Dedifferentiated amniotic fluid mesenchymal stem cell (primary cell): ENCODE data around the gene ZNF213.
"Not testable (repeated sequence)": the region's sequence is repeated elsewhere in the genome, so short reads cannot be mapped to it uniquely, and the experiment has no call there.

Experiments
- DNase-seq: peaks from one replicate; pipeline ENCODE4 v3.0.0-alpha.2; 2016; ENCODE audit errors: extremely low spot score

Gene ZNF213

DNA sequence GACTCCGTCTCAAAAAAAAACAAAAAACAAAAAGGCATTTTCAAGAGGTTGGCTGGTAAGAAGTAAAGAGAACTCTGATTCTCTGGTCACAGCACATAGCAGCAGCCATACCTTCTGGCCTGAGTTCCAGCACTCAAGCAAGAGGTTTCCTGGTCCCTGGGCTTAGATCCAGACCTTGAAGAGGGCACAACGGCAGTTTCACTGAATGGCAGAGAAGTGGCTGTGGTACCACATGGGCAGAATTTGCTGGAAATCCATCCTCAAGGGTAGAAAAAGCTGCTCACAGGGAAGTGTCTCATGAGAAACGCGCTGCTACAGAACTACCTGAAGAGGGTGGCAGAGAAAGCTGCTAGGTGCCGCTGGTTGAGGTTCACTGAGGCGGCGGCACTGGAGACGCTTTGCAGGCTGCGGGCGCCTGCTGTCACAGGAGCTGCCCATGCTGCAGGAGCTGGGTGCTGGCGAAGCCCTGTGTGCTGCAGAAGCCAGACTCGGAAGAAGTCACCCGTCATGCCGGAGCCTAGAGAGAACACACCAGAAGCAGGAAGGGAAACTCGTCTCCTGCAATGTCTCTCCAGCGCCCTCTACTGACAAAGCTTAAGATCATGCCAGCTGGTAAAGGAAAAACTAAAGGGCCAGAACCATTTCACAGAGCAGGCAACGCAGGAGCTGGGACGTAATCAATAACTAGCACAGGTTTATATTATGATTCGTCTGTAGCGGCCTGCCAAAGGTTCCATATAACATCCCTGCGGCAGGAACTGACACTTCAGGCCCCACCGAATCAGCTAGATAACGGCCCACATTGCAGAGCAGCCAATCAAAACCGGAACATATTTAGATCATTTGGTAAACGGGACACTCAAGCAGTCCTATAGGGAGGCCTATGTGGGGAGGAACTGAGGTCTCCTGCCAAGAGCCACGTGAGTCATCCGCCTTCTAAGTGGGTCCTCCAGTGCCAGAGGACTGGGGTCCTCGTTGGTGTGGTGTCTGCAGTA is 5.4 kb upstream of the ZNF213 start:
- DNase-seq: peak; percentile 79

DNA sequence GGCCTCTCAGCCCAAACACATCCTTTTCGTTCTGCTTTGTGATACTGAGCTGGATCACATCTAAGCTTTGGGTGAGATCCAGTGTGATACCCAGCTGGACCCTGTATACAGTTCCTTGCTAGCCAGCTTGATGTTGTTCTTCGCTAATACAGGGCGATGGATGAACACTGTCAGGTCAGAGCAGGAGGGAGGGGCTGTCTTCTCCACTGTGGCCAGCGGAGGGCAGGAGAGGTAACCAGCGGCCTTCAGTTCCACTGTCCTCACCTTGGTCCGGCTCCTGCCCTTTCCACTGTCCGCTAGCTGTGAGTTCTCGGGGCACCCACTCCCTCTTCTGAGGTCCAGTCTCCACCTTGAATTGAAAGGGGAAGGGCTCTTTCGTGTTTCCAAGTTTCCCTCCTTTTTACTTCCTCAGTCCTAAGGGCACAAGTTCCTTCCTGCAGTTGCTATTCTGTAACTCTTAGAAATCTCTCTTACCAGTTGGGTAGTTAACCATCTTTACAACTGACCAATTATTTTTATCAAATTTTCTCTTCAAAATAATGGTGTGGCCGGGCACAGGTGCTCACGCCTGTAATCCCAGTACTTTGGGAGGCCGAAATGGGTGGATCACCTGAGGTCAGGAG is 3.0 kb upstream of the ZNF213 start:
- DNase-seq: no peak

DNA sequence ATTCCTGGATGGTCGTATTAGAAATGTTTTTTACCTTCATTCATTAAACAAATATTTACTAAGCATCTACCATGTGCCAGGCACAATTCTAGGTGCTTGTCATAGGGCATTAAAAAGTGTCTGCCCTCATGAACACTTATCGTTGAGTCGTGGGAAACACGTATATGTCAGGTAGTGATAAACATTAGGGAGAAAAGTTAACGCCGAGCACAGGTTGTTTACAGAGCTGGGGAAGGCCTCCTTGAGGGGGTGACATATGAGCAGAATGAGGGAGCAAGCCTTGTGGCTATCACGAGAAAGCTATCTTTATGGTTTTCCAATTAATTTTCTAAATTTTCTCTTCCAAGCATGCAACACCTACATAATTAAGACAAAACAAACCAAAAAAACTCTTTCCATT is 985 bp upstream of the ZNF213 start:
- no peak for DNase-seq

DNA sequence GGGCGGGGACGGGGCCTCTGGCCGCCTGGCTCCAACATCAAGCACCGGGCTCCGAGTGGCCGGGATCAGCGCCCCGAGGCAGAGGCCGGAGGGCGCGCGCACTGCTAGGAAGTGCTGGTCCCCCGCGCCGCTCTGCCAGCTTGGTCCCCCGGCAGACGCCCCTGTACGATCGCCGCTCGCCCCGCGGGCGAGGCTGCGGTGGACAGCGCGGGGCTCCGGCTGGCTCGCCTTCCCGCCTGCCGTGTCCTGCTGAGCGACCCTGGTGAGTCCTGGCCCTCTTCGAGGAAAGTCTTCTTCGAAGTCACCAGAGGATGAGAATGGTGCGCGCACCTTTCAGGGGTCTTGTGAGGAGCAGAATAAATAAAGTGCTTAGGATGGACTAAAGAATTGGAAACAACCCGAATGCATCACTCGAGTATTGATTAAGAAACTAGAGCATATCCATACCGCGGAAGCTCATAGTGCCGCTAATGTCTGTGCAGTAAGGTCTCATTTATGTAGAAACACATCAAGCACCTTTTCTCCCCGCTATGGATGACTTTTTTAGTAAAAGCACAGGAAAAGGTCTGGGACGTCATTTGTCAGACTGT is 392 bp downstream of the ZNF213 start:
- no peak for DNase-seq

DNA sequence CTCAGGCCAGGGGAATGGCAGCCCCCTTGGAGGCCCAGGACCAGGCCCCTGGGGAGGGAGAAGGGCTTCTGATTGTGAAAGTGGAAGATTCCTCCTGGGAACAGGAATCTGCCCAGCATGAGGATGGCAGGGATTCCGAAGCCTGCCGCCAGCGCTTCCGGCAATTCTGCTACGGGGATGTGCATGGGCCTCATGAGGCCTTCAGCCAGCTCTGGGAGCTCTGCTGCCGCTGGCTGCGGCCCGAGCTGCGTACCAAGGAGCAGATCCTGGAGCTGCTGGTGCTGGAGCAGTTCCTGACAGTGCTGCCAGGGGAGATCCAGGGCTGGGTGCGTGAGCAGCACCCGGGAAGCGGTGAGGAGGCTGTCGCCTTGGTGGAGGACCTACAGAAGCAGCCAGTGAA is 2.4 kb downstream of the ZNF213 start:
- DNase-seq: no peak

DNA sequence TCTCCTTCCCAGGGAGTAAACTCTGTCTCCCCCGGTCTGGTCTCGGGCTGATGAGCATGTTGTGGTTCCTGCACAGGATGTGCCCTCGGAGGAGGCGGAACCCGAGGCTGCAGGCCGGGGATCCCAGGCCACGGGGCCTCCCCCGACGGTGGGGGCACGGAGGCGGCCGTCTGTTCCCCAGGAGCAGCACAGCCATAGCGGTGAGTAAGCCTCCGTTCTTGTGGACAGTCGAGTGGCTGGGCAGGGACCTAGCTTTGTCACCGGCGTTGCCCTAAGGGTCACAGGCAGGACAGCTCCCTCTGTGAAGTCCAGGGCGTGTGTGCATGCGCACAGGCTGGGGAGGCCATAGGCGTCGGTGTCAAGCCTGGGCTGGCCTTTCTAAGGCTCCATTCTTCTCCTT is 3.5 kb downstream of the ZNF213 start:
- DNase-seq: no peak

DNA sequence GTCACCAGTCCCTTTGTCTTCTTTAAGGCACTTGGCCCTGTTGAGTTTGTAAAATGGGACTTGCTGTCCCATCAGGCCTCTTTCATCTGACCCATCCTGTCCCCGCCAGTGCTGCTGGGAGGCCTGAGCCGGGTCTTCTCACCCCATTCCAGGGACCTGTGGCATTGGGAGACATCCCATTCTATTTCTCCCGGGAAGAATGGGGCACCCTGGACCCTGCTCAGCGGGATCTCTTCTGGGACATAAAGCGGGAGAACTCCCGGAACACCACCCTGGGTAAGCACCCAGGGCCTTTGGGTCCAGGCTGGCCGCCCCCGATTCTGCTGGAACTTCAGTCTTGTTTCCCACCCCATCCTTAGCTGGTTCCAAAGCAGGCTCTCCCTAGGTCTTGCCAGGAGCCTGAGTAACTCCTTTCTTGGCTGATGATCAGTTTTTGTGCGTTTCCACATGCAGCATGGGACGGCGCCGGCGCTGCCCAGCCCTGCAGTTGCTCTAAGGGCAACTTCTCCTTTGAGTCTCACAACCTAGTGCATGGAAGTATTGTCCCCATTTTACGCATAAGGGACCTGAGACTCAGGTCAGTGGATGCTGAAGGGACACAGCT is 4.1 kb downstream of the ZNF213 start:
- no peak for DNase-seq

DNA sequence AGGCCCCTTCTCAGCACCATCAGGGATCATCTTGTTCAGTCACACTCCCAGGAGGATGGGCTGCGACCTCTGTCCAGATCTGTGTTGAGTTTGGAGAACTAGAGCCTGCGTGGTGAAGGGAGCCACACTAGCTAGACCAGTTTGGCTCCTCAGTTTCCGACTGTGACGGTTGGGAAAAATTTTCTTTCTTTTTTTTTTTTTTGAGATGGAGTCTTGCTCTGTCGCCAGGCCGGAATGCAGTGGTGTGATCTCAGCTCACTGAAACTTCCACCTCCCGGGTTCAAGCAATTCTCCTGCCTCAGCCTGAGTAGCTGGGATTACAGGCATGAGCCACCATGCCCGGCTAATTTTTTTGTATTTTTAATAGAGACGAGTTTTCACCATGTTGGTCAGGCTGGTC is 4.7 kb downstream of the ZNF213 start:
- not testable (repeated sequence) for DNase-seq

DNA sequence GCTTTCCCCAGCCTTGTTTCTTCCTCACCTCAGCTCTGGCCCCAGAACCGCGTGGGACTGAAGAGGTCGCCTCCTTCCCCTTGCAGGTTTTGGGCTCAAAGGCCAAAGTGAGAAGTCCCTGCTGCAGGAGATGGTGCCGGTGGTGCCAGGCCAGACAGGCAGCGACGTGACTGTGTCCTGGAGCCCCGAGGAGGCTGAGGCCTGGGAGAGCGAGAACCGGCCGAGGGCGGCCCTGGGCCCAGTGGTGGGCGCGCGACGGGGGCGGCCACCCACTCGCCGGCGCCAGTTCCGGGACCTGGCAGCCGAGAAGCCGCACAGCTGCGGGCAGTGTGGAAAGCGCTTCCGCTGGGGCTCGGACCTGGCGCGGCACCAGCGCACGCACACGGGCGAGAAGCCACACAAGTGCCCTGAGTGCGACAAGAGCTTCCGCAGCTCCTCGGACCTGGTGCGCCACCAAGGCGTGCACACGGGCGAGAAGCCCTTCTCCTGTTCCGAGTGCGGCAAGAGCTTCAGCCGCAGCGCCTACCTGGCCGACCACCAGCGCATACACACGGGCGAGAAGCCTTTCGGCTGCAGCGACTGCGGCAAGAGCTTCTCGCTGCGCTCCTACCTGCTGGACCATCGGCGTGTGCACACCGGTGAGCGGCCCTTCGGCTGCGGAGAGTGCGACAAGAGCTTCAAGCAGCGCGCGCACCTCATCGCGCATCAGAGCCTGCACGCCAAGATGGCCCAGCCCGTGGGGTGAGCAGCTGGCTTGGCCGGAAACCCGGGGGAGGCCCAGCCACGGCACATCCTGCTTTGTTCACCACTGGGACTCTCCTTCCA is 6.0 kb downstream of the ZNF213 start:
- no peak for DNase-seq

DNA sequence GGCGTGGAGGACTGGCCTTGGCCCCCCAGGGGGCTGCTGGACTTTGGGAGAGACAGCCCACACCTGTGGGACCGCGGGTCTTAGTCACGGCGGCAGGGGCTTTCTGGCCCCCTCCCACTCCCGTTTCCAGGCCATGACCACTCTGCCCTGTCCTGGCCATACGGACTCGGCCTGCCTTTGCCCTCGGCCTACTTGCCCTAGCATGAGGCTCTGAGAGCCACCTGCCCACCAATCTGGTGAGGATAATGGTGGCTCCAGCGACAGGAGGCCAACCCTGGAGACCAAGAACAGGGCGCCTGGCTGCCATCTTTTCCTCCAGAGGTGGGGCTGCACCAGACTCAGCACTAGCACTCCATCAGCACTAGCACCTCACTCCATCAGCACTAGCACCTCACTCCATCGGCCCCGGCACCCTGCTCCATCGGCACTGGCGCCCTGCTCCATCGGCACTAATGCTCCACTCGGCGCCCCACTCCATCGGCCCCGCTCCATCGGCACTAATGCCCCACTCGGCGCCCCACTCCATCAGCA is 7.0 kb downstream of the ZNF213 start:
- DNase-seq: no peak

DNA sequence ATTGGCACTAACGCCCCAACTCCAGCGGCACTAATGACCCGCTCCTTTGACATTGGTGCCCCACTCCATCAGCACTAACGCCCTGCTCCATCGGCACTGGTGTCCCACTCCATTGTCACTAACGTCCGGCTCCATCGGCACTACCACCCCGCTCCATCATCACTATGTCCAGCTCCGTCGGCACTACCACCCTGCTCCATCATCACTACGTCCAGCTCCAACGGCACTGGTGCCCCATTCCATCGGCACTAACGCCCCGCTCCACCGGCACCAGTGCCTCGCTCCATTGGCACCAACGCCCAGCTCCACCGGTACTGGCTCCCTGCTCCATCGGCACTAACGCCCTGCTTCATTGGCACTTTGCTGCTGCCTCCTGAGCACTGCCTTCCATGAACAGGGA is 7.5 kb downstream of the ZNF213 start:
- no peak for DNase-seq

DNA sequence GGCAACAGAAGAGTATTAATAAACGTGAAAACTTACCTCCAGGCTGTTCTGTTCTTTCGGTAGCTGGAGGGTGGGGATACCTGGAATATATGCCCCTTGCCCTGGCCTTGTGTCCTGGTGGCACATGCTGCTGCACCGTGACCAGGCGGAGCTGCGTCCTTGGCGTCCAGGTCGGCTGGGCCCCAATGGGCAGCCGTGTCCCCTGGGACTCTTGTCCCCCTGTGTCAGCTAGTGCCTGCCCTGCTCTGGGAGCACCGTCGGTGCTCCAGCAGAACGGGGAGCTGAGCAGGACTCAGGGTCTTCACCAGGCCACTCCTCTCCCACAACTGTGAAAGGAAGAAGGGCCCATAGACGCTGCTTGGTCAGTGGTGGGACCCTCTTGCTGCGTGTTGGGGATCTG is 7.9 kb downstream of the ZNF213 start:
- DNase-seq: no peak

DNA sequence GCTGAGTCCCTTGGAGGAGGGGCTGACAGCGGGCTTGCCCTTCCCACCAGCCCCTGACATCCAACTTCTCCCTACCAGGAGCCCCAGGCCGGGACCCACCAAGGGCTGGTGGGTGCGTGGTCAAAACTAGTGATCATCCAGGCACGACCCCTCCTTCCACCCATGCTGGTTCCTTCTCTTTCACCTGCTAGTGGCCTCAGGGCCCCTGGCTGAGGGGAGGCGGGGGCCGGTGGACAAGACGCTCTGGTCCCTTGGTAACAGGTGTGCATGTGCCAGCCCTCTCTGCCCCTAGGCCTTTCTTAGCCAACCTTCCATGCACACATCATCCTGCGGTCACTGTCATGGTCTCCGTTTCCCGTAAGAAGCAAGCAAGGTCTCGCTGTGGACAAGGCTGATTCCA is 8.4 kb downstream of the ZNF213 start:
- DNase-seq: no peak

DNA sequence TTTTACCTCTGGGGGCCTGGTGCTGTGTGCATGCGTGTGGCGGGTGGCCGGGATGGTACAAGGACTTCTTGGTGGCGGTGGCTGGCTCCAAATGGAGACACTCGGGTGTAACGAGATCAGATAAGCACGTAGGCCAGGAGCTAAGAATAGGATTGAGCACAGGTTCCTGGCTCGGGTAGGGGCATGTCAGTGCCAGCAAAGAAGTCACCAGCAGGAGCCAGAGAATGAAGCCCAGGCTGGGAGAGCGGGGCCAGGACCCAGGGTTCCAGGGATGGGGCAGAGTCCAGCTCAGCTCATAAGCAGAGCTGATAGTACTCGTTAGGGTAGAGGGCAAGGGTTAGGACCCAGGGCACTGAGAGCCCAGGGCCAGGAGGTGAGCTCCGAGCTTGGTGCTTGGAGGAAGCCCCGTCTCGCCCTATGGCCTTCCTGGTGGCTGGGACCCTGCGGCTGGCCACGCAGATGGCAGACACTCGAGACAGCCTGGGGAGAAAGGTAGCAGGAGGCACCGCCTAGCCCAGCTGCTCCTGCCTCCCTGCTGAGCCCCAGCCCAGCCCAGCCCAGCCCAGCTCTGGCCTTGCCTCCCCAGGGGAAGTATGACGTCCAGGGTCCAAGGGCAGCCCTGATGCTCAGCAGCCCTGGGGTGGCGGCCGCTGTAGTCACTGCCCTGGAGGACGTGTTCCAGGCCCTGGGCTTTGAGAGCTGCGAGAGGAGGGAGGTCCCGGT is 8.9 kb downstream of the ZNF213 start:
- DNase-seq: no peak

DNA sequence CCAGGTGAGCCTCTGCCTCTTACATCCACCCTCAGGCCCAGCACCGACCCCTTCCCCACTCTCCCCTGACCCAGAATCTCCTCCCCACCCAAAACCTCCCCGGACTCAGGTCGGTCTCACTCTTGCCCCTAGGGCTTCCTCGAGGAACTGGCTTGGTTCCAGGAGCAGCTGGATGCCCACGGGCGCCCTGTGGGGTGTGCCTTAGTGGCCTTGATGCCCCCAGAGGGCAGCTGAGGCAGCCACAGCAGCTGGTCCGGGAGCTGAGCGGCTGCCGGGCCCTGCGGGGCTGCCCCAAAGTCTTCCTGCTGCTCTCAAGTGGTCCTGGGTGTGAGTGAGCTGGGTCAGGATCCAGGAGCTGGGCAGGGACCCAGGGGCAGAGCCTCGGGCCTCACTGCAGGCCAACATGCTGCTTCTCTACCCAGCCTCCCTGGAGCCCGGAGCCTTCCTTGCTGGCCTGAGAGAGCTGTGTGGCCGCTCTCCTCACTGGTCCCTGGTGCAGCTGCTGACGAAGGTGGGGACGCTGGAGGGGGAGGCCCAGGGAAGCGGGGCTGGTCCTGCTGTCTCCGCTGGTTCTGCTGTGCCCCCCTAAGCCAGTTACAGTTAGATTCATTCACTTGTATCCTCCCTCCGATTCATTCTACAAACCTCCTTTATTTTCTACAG is 9.6 kb downstream of the ZNF213 start:
- DNase-seq: no peak

DNA sequence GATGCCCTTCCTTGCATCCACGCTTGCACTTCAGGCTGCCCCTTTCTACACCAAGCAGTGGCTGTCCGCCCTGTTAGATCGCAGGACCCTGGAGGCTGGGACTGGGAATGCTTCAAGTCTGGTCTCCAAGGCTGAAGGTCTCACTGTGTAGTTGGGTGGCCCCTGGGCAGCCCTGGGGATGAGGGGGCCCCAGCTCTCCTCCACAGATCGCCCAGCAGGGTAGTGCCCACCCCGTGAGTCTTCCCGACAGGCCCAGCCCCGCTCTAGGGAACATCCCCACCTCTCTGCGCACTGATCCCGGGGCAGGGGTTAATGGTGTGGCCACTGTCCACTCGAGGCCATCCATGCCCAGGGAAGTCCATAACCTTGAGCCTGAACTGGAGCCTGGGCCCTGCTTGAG is 10.3 kb downstream of the ZNF213 start:
- no peak for DNase-seq

DNA sequence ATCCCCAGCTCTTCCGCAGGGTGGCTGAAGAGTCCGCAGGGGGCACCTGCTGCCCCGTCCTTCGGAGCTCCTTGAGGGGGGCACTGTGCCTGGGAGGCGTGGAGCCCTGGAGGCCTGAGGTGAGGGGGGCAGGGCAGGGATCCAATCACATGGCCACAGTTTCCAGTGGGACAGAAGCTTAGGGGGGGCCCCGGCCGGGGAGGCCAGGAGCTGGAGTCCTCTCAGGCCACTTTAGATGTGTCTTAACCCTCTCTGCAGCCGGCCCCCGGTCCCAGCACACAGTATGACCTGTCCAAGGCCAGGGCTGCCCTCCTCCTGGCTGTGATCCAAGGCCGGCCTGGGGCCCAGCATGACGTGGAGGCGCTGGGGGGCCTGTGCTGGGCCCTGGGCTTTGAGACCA is 10.8 kb downstream of the ZNF213 start:
- DNase-seq: no peak

DNA sequence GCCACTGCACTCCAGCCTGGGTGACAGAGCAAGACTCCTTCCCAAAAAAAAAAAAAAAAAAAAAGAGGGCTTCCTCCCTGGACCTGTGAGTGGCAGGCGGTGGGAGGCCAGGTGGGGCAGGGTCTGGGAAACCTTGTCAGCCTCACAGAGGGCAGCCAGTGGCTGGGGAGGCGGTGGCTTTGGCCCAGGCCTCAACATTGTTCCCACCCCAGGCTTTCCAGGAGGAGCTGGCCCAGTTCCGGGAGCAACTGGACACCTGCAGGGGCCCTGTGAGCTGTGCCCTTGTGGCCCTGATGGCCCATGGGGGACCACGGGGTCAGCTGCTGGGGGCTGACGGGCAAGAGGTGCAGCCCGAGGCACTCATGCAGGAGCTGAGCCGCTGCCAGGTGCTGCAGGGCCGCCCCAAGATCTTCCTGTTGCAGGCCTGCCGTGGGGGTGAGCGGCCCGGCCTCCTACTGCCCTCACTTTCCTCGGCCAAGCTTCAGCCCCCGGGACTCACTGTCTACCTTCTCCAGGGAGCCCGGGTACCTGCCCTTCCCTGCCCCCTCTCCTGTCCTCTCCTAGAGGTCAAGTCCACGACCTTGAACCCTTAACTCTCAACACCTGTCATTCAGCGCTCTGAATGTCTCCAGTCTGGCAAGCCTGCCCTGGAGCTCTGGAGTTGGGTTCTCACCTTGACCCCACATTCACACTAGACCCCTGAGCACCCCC is 12.4 kb downstream of the ZNF213 start:
- no peak for DNase-seq

DNA sequence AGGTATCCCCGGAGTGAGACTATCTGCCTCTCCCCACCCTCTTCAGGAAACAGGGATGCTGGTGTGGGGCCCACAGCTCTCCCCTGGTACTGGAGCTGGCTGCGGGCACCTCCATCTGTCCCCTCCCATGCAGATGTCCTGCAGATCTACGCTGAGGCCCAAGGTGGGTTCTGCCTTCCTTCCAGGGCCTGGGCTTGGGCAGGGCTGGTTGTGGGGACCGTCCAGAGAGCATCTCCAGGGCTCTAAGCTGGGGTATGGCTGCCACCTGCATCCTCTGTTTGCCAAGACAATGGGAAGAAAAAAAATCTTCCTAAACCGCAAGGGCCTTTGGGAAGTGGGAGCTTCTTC is 12.9 kb downstream of the ZNF213 start:
- DNase-seq: no peak
